ENCODE results near the gene BRSK2.

GRCh38 chr11:1459764-1460395 lies 70.1 kb downstream of the BRSK2 start:
- TF ChIP-seq CTCF (IDR thresholded peaks at IDR 0.05) (no peak), POLR2A (IDR thresholded peaks at IDR 0.05) (no peak)

Measured in breast epithelium (tissue), 3 donors.